Measurements from ENCODE around the gene GPC1.

- no peak for TF ChIP-seq POLR2AphosphoS5 (IDR thresholded peaks at IDR 0.05)
- no peak for TF ChIP-seq POLR2A (IDR thresholded peaks at IDR 0.05)
- no peak for TF ChIP-seq CTCF (IDR thresholded peaks at IDR 0.05 in 8 of 11, conservative IDR thresholded peaks at IDR 0.05 in 3 of 11)
Measured at GRCh38 chr2:240494194-240494793, 58.8 kb downstream of the GPC1 start.
